Endothelial cell (in vitro differentiated cells): ENCODE data around the gene TMEM9. TPM values are rescaled to one million over a fixed set of nuclear protein-coding genes. Genes with fewer than 3 reads are reported as not detected.

Experiments
- DNase-seq: peaks from one replicate; pipeline ENCODE4 v3.0.0; 2021; ENCODE audit warnings: low spot score
- H3K27ac Mint-ChIP-seq: one replicate; pipeline ENCODE4 v1.8.0; 2021; ENCODE audit warnings: mixed read lengths, inconsistent platforms; ENCODE audit not compliant: unreplicated experiment
- H3K27me3 Mint-ChIP-seq: one replicate; pipeline ENCODE4 v1.8.0; 2021; ENCODE audit warnings: mild to moderate bottlenecking, moderate library complexity, mixed read lengths, inconsistent platforms; ENCODE audit not compliant: unreplicated experiment
- H3K36me3 Mint-ChIP-seq: one replicate; pipeline ENCODE4 v1.8.0; 2021; ENCODE audit warnings: mild to moderate bottlenecking, low read depth, mixed read lengths, inconsistent platforms; ENCODE audit not compliant: unreplicated experiment
- H3K4me1 Mint-ChIP-seq: one replicate; pipeline ENCODE4 v1.8.0; 2021; ENCODE audit warnings: mild to moderate bottlenecking, mixed read lengths, inconsistent platforms; ENCODE audit not compliant: unreplicated experiment
- H3K4me3 Mint-ChIP-seq: one replicate; pipeline ENCODE4 v1.8.0; 2021; ENCODE audit warnings: mild to moderate bottlenecking, mixed read lengths, inconsistent platforms; ENCODE audit not compliant: unreplicated experiment
- H3K9me3 Mint-ChIP-seq: one replicate; pipeline ENCODE4 v1.8.0; 2021; ENCODE audit warnings: mixed read lengths, inconsistent platforms; ENCODE audit not compliant: unreplicated experiment
- CTCF ChIP-seq: fragments of 200-600 bp; sonication (generic); IDR thresholded peaks from one replicate; pipeline ENCODE4 v1.5.0; 2021; ENCODE audit warnings: antibody characterized with exemption; ENCODE audit not compliant: unreplicated experiment
- total RNA-seq: library from RNA; stranded (reverse); fragmentation: NEBNext Ultra II Directional; extraction: Animal tissue kit (Norgen Biotek cat#: 25700); gene quantifications from one replicate; pipeline ENCODE4 v1.2.1, GENCODE V29; 2021; ENCODE audit not compliant: unreplicated experiment

TMEM9 gene
- total RNA-seq, 1 donor from 2014 or later, result 78.7 TPM

DNA sequence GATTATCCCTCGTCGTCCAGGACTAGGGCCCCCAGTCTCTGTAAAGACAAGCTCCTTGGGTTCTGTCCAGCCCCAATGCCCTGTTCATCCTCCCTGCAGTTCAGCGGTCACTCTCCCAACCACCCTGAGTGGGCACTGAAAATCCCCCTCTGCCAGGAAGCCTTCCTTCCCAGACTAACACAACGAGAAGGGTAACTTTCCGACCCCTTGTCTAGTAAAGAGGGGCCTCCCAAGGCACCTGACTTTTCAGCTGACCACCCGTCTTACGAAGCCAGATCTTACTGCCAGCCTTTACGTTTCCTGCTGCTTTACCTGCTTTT is 13.4 kb downstream of the TMEM9 start:
- TF ChIP-seq CTCF, result no peak
- Mint-ChIP-seq H3K36me3 (peaks cover 60% of the 10 kb centered on the region), H3K27ac (peak overlapping the region; percentile 57), H3K4me3 (no peak overlapping the region), H3K4me1 (peaks cover 16% of the 10 kb centered on the region), H3K9me3 (no peaks in the 10 kb centered on the region), H3K27me3 (peaks cover 15% of the 10 kb centered on the region)
- DNase-seq, result no peak

DNA sequence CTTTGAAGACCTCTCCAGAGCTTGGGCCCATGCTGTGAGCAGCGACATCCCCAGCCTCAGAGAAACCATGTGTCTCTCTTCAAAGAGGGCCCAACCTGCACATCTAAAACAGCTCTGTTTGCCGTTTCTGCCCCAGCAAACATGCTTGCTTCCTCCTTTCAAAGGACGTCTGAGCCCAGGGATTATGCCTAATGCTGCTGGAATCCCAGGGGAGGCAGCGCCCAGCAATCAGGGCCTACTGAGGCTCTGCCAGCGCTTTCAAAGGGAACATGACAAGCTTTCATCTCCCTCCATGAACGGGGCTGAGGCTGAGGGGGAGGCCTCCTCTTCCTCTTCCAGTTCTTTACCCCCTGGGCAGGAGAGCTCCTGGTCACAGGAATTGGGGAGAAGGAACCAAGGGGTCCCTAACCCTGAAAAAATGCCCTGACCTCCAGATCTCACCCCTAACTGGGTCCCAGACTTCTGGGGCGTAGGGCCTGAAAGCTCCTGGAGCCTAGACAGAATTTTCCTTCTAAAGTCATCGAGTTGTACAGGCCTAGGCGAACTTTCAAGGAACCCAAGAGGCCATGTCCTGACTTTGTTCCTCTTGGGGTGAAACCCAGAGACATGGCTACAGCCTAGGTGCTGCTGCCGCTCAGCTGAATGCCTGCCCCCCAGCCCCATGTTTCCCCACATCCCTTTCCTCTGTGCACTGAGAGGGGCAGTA is 13.9 kb downstream of the TMEM9 start:
- DNase-seq, result no peak
- Mint-ChIP-seq H3K36me3 (peaks cover 55% of the 10 kb centered on the region), H3K9me3 (no peaks in the 10 kb centered on the region), H3K4me3 (no peak overlapping the region), H3K4me1 (peaks cover 20% of the 10 kb centered on the region), H3K27me3 (peaks cover 15% of the 10 kb centered on the region), H3K27ac (peak overlapping the region; percentile 57)
- TF ChIP-seq CTCF, result no peak

DNA sequence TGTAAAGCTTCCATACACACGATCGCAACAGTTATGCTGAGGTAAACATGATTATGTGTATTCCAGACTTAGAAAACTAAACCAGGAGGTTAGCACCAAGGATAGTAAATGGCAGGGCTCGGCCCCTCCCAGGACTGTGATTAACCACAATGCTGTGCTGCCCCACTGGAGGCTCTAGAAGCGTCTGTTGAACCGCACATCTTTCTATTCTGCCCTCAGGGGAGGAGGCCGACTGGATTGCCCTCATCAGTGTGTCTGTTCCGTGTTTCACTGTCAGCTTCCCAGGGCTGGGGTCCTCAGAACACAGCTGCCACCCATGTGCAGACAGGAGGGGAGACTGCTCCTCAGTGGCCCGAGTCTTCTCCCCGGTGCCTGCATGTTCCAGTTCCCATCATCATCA is 14.5 kb downstream of the TMEM9 start:
- no peak for DNase-seq
- Mint-ChIP-seq H3K27ac (no peak overlapping the region), H3K36me3 (peaks cover 54% of the 10 kb centered on the region), H3K27me3 (peaks cover 15% of the 10 kb centered on the region), H3K4me3 (peak overlapping the region; percentile 6), H3K9me3 (no peaks in the 10 kb centered on the region), H3K4me1 (peaks cover 24% of the 10 kb centered on the region)
- no peak for TF ChIP-seq CTCF

- Mint-ChIP-seq H3K27me3 (peaks cover 17% of the 10 kb centered on the region), H3K36me3 (peaks cover 53% of the 10 kb centered on the region)
Measured at GRCh38 chr1:201139306-201139705, 15.0 kb downstream of the TMEM9 start.

More at GRCh38 chr1:201139306-201139705, 15.0 kb downstream of the TMEM9 start:
- TF ChIP-seq CTCF, result no peak
- no peak for DNase-seq
- Mint-ChIP-seq H3K4me1 (peaks cover 24% of the 10 kb centered on the region), H3K9me3 (no peaks in the 10 kb centered on the region), H3K27ac (no peak overlapping the region), H3K4me3 (peak overlapping the region; percentile 6)
